HG02571 (cell line): ENCODE data around the gene EFNA3.
A peak's percentile ranks its signal among the peaks of the same experiment; 100 is the strongest.

Experiments used
- ATAC-seq: cut with Tn5 transposase; IDR thresholded peaks from one replicate; pipeline ENCODE4 v1.9.1; 2021; ENCODE audit warnings: mild to moderate bottlenecking, moderate library complexity; ENCODE audit not compliant: unreplicated experiment

EFNA3 gene

GRCh38 chr1:155048449-155049334 is 29.9 kb upstream of the EFNA3 start:
- ATAC-seq, result no peak

GRCh38 chr1:155049651-155050559 is 28.7 kb upstream of the EFNA3 start:
- ATAC-seq, result no peak

- no peak for ATAC-seq
These were observed 27.9 kb upstream of the EFNA3 start, which contains the start of gene ADAM15 for GRCh38 chr1:155050560-155051341. ADAM15 (plus strand) TSS chr1:155051316; CDS start chr1:155051387, 71 bp downstream.

GRCh38 chr1:155051342-155051776 is 27.3 kb upstream of the EFNA3 start:
- no peak for ATAC-seq

GRCh38 chr1:155051777-155052398 is 26.7 kb upstream of the EFNA3 start:
- ATAC-seq, result no peak

GRCh38 chr1:155052439-155053395 is 25.9 kb upstream of the EFNA3 start:
- ATAC-seq, result no peak

GRCh38 chr1:155053531-155054105 is 25.0 kb upstream of the EFNA3 start:
- no peak for ATAC-seq

- no peak for ATAC-seq
These were observed 21.5 kb upstream of the EFNA3 start for GRCh38 chr1:155057104-155057503.

GRCh38 chr1:155057788-155058211 is 20.8 kb upstream of the EFNA3 start:
- ATAC-seq, result no peak

- ATAC-seq, result no peak
These were observed 17.9 kb upstream of the EFNA3 start for GRCh38 chr1:155060736-155061135.

- ATAC-seq, result no peak
These were observed 17.1 kb upstream of the EFNA3 start for GRCh38 chr1:155061381-155062150.

- no peak for ATAC-seq
These were observed 16.4 kb upstream of the EFNA3 start for GRCh38 chr1:155062151-155062686.

GRCh38 chr1:155062702-155063411 is 15.8 kb upstream of the EFNA3 start:
- ATAC-seq, result no peak

GRCh38 chr1:155063550-155064110 is 15.0 kb upstream of the EFNA3 start, which contains the start of gene EFNA4:
EFNA4 (plus strand) TSS chr1:155063740; CDS start chr1:155063824, 84 bp downstream.
- peak; percentile 62 for ATAC-seq

- ATAC-seq, result no peak
These were observed 14.4 kb upstream of the EFNA3 start for GRCh38 chr1:155064111-155064831.

GRCh38 chr1:155064832-155065429 is 13.7 kb upstream of the EFNA3 start:
- no peak for ATAC-seq
